PC-3 (cell line): ENCODE results near the gene ANKS1B. TPM values are rescaled to one million over a fixed set of nuclear protein-coding genes. Genes with fewer than 3 reads are reported as not detected.
"Not testable (repeated sequence)": the region's sequence is repeated elsewhere in the genome, so short reads cannot be mapped to it uniquely, and the experiment has no call there.

Source experiments
- ATAC-seq: fragments of 200-7000 bp; cut with Tn5 transposase; 2 replicates; pipeline ENCODE4 v1.9.1; 2020; ENCODE audit warnings: mild to moderate bottlenecking, moderate library complexity
- BruUV-seq: library from RNA; stranded (reverse); fragments of 400-500 nt; replicated peaks from 2 replicates; lab custom pipeline; 2021; lab: Mats Ljungman, UMichigan
- CTCF ChIA-PET: fragments of 300-600 bp; sonication (Branson Sonifier 250); formaldehyde crosslinking; loops from one replicate; lab custom pipeline; 2022; ENCODE audit warnings: antibody characterized with exemption; lab: Charles Lee
- POLR2A ChIA-PET: fragments of 300-600 bp; sonication (Branson Sonifier 250); formaldehyde crosslinking; loops from one replicate; lab custom pipeline; 2022; ENCODE audit warnings: antibody characterized with exemption; ENCODE audit not compliant: unreplicated experiment; lab: Charles Lee
- DNase-seq: peaks from one replicate; pipeline ENCODE4 v3.0.0-alpha.2; 2015
- H2AFZ ChIP-seq: fragments of 300-600 bp; sonication (generic); 2 replicates; pipeline ENCODE4 v1.6.0; 2016; ENCODE audit warnings: antibody characterized with exemption, low read length
- H3F3A ChIP-seq: fragments of 300-600 bp; sonication (generic); one replicate; pipeline ENCODE4 v1.6.0; 2017; ENCODE audit warnings: antibody characterized with exemption, low read length, control low read depth, mild to moderate bottlenecking; ENCODE audit not compliant: unreplicated experiment
- H3K27ac ChIP-seq: fragments of 300-600 bp; sonication (generic); 2 replicates; pipeline ENCODE4 v1.5.1; 2016; ENCODE audit warnings: mild to moderate bottlenecking, low read length
- H3K27me3 ChIP-seq: fragments of 300-600 bp; sonication (generic); 2 replicates; pipeline ENCODE4 v1.6.1; 2016; ENCODE audit warnings: low read length, mixed read lengths
- H3K36me3 ChIP-seq: fragments of 300-600 bp; sonication (generic); 2 replicates; pipeline ENCODE4 v1.6.1; 2016; ENCODE audit warnings: low read depth, mixed run types, low read length, mixed read lengths
- H3K4me1 ChIP-seq: fragments of 300-600 bp; sonication (generic); 2 replicates; pipeline ENCODE4 v1.5.1; 2016; ENCODE audit warnings: low read length; ENCODE audit not compliant: insufficient read depth
- H3K4me2 ChIP-seq: fragments of 300-600 bp; sonication (generic); 2 replicates; pipeline ENCODE4 v1.6.0; 2016; ENCODE audit warnings: low read length
- H3K4me3 ChIP-seq: fragments of 300-600 bp; sonication (generic); 2 replicates; pipeline ENCODE4 v1.5.1; 2016; ENCODE audit warnings: mild to moderate bottlenecking, low read length, mixed read lengths
- H3K79me2 ChIP-seq: fragments of 300-600 bp; sonication (generic); 2 replicates; pipeline ENCODE4 v1.6.1; 2017; ENCODE audit warnings: low read length, mixed read lengths
- H3K9ac ChIP-seq: fragments of 300-600 bp; sonication (generic); 2 replicates; pipeline ENCODE4 v1.6.0; 2016; ENCODE audit warnings: mild to moderate bottlenecking, low read length
- H3K9me2 ChIP-seq: fragments of 300-600 bp; sonication (generic); replicated peaks from 2 replicates; pipeline ENCODE4 v1.6.1; 2016; ENCODE audit warnings: mixed run types, low read length, mixed read lengths
- H3K9me3 ChIP-seq: fragments of 300-600 bp; sonication (generic); 2 replicates; pipeline ENCODE4 v1.6.1; 2016; ENCODE audit warnings: low read length, mixed read lengths
- H4K20me1 ChIP-seq: fragments of 300-600 bp; sonication (generic); 2 replicates; pipeline ENCODE4 v1.6.1; 2016; ENCODE audit warnings: low read length, mixed read lengths
- CTCF ChIP-seq: fragments of 300-600 bp; sonication (generic); conservative IDR thresholded peaks from 2 replicates; pipeline ENCODE4 v1.5.1; 2017; ENCODE audit warnings: antibody characterized with exemption, low read depth, mild to moderate bottlenecking, low read length
- EZH2 ChIP-seq: fragments of 300-600 bp; sonication (generic); IDR thresholded peaks from one replicate; pipeline ENCODE4 v1.6.1; 2017; ENCODE audit warnings: antibody characterized with exemption, mild to moderate bottlenecking, low read length; ENCODE audit not compliant: unreplicated experiment
- EZH2phosphoT487 ChIP-seq: fragments of 300-600 bp; sonication (generic); IDR thresholded peaks from 2 replicates; pipeline ENCODE4 v1.6.1; 2018; ENCODE audit warnings: mild to moderate bottlenecking, antibody characterized with exemption, low read length, borderline replicate concordance
- intact Hi-C: fragments of 100-400 bp; cut with micrococcal nuclease; formaldehyde crosslinking; loops from 2 replicates; pipeline ENCODE4 v1.9.0; 2023
- total RNA-seq: library from RNA; depleted of rRNA; stranded (reverse); fragments of >200 nt; gene quantifications from 2 replicates; pipeline ENCODE4 v1.2.3, GENCODE V29; 2014

The ANKS1B gene
- total RNA-seq, 1 experiment from 2014 or later, result 0.07 TPM

DNA sequence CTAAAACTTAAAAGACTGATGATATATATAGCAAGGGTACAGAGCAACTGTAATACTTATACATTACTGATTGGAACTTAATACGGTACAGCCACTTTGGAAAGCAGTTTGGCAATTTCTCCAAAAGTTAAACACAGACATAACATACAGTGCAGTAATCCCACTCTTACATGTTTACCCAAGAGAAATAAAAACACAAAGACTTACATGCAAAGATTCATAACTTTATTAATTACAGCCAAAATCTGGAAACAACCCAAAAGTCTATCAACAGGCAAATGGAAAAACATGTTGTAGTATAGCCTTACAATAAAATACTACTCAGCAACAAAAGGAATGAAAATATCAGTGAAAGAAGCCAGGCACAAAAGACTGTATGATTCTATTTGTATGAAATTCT lies 252.6 kb downstream of the ANKS1B start:
- Histone ChIP-seq H3K27me3 (no peaks in the 10 kb centered on the region), H4K20me1 (no peaks in the 10 kb centered on the region), H3K4me2 (no peak overlapping the region), H2AFZ (no peak overlapping the region), H3K9ac (no peak overlapping the region), H3K9me3 (no peaks in the 10 kb centered on the region), H3K36me3 (no peaks in the 10 kb centered on the region), H3K4me1 (0 out of 2 replicates have a peak, but pooled peaks cover 8% of the 10 kb centered on the region), H3F3A (no peaks in the 10 kb centered on the region), H3K9me2 (no peaks in the 10 kb centered on the region), H3K79me2 (no peaks in the 10 kb centered on the region), H3K4me3 (no peak overlapping the region), H3K27ac (no peak overlapping the region)
- CTCF ChIA-PET, result no interaction called here
- BruUV-seq, result no TSS peak
- intact Hi-C loops, result no loop called here
- no peak for TF ChIP-seq CTCF
- no peak for TF ChIP-seq EZH2
- no peak for TF ChIP-seq EZH2phosphoT487
- DNase-seq (no peak), ATAC-seq (no peak)
- POLR2A ChIA-PET, result no interaction called here

DNA sequence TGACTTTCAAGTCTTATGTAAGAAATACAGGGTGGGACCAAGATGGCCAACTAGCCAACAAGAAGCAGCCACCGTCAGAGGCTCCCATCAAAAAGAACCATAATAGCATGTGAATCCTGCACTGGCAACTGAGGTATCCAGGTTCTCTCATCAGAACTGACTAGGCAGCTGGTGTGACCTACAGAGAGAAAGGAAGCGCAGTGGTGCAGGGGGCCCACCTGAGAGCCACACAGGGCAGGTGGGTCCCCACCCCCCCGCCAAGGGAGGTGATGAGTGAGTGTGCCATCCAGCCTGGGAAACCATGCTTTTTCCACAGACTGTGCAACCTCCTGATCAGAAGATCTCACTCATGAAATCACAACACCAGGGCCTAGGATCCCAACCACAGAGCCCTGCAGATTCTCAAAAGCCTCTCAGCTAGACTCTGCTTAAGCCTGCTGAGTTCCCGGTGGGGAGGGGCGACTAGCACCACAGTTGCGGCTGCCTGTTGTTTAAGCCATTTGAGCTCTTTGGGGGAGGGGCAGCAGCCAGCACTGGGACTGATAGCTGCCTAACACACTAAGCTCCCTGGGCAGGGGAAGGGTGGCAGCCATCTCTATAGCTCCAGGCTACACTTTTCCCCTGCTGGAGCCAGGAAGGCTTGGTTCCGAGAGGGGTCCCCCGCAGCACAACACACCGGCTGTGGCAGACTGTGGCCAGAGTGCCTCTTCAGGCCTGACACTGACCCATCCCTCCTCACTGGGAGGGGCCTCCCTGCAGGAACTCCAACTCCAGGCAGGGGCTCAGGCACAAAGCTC lies 261.8 kb downstream of the ANKS1B start:
- no peaks in the 10 kb centered on the region for H3K36me3 ChIP-seq
- no peak overlapping the region for H3K4me2 ChIP-seq
- intact Hi-C loops, result no loop called here
- no TSS peak for BruUV-seq
- 0 out of 2 replicates have a peak, but pooled peaks cover 5% of the 10 kb centered on the region for H3K27me3 ChIP-seq
- H3K79me2 ChIP-seq, result no peaks in the 10 kb centered on the region
- no peaks in the 10 kb centered on the region for H3K4me1 ChIP-seq
- H4K20me1 ChIP-seq, result no peaks in the 10 kb centered on the region
- H3K27ac ChIP-seq, result no peak overlapping the region
- H3K9me2 ChIP-seq, result no peaks in the 10 kb centered on the region
- no peak for TF ChIP-seq EZH2
- no peak for TF ChIP-seq EZH2phosphoT487
- H3K4me3 ChIP-seq, result no peak overlapping the region
- no peak overlapping the region for H3K9ac ChIP-seq
- DNase-seq, result no peak
- POLR2A ChIA-PET, result no interaction called here
- no peaks in the 10 kb centered on the region for H3K9me3 ChIP-seq
- no peaks in the 10 kb centered on the region for H3F3A ChIP-seq
- CTCF ChIA-PET, result no interaction called here
- H2AFZ ChIP-seq, result no peak overlapping the region
- ATAC-seq, result no peak

DNA sequence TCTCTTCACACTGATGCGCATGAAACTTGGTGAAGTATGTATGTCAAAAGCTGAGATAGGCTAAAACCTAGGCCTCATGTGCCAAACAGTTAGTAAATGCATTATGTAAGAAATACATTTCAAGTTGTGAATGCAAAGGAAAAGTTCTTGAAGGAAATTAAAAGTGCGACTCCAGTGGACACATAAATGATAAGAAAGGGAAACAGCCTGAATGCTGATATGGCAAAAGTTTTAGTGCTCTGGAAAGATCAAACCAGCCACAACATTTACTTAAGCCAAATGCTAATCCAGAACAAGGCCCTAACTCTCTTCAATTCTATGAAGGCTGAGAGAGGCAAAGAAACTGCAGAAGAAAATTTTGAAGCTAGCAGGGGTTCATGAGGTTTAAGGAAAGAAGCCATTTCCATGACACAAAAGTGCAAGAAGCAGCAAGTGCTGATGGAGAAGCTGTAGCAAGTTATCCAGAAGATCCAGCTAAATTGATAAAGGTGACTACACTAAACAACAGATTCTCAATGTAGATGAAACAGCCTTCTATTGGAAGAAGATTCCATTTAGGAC lies 262.9 kb downstream of the ANKS1B start:
- intact Hi-C loops, result no loop called here
- Histone ChIP-seq H3K4me1 (no peaks in the 10 kb centered on the region), H2AFZ (no peak overlapping the region), H3K27me3 (0 out of 2 replicates have a peak, but pooled peaks cover 5% of the 10 kb centered on the region), H3K4me2 (no peak overlapping the region), H4K20me1 (no peaks in the 10 kb centered on the region), H3K36me3 (no peaks in the 10 kb centered on the region), H3K4me3 (no peak overlapping the region), H3K9me3 (no peaks in the 10 kb centered on the region), H3F3A (no peaks in the 10 kb centered on the region), H3K27ac (no peak overlapping the region), H3K9ac (no peak overlapping the region), H3K9me2 (no peaks in the 10 kb centered on the region), H3K79me2 (no peaks in the 10 kb centered on the region)
- TF ChIP-seq EZH2phosphoT487 (no peak), EZH2 (no peak), CTCF (no peak)
- no TSS peak for BruUV-seq
- POLR2A ChIA-PET, result no interaction called here
- ATAC-seq (no peak), DNase-seq (no peak)
- CTCF ChIA-PET, result interaction anchor here (0.6 kb wide), 1 partner anchor 10 kb away, joined by 4 read pairs; no protein-coding TSS in a partner anchor

- H3K9ac ChIP-seq, CTCF ChIA-PET, H2AFZ ChIP-seq, H3K9me3 ChIP-seq, H3K4me2 ChIP-seq, H3K4me1 ChIP-seq, H3K4me3 ChIP-seq, BruUV-seq, ATAC-seq, H3K9me2 ChIP-seq, intact Hi-C loops, H3K79me2 ChIP-seq, DNase-seq, H3K36me3 ChIP-seq, H3K27ac ChIP-seq, H4K20me1 ChIP-seq, POLR2A ChIA-PET, H3F3A ChIP-seq: not testable (repeated sequence)
- 0 out of 2 replicates have a peak, but pooled peaks cover 12% of the 10 kb centered on the region for H3K27me3 ChIP-seq
Measured at GRCh38 chr12:99720083-99720465, 264.7 kb downstream of the ANKS1B start.
